ENCODE measurements around the gene SYT15.

Gene SYT15

DNA sequence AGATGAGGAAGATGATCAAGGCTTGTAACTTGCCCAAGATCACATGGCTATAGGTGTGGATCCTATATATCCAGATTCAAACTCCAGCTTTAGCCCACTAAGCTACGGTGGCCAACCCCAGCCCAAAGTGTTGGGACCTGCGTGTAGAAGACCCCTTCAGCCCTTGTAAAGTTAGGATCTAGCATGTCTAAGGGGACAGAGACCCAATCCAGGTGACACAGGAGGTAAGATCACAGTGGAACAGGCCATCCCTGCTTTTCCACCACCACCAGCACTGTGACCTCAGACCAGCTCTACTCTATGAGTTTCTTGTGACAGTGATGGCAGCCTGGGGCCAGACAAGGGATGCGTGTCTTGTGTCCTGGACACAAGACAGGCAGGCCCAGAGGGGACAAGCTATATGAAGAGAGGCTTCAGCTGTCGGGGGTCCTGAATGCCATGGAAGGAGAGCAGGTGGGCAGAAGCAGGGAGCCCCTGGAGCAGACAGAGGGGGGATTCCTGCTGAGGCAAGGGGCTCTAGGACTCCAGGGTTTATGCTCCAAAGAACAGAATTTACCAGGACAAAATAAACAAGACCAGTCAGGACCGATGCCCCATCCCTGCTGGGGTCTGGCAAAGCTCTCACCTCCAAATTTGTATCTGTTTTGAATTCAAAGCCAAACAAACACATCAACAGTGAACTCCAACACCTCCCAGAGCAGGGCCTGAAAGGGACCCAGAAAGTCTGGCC, 32.9 kb upstream of the SYT15 start:
- DNase-seq, result no peak

GRCh38 chr10:46546591-46547540, 32.1 kb upstream of the SYT15 start:
- DNase-seq, result no peak

DNA sequence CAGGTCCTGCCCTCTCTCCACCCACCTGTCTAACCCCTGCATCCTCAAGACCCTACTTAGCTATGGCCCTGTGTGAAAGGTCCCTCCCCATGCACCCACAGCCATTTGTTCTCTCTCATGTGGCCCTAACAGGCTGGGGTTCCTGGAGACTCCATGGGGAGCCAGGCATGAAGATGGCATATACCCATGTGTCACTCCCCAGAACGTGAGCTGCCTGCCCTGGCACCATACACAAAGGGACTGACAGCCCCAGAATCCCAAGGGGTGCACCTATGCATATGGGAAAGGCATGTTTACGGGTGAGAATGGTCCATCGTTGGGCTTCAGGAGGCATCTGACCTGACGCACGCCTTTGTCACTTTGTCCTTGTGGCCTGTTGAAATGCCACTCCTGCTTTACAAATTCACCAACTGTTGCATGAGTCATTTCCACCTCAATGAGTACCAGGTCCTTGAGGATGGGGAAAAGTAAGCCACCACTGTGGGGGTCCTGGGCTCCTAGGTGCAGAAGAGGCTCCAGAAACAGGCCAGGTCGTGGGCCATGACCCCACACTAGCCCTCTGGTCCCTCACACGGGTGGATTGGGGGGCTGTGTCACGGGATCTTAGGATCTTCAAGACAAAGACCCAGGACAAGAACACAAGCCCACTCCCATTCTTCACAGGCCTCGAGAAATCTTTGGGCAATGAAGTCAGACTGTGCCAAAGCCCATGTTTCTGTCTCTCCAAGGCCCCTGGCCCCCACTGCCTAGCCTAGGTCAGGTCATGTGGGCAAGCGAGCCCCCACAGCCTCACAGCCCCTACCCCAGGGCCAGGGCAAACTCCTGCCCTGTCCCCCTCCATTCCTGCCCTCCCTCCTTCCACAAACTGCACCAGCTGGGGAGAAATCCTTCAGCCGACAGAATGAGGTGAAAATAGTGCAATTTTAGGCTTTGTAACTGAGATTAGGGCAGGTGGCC, 31.1 kb upstream of the SYT15 start:
- DNase-seq, result no peak

DNA sequence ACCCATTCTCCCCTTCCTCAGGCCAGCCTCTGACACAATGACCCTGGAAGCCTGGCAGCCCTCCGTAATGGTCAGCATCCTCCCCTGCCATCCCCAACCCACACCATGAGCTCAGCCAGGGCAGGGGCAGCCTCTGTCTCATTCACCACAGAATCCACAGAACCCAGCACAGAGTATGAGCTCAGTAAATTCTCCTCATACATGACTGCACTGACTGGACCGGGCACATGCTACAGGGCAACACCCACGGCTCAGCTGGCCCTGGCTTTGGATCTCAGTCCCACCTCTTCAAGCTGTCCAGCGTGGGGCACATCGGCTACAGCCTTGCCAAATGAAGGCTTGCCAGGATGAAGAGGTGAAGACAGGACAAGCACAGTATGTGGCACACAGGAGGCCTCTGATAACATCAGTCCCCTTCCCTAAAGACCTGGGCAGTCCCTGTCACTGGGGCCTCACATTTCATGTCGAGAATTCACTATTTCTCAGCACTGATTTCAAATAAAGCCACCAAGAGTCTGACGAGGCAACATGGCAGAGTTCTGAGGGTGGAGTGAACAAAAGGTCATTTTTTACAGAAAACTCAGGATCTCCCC, 30.3 kb upstream of the SYT15 start:
- no peak for DNase-seq

DNA sequence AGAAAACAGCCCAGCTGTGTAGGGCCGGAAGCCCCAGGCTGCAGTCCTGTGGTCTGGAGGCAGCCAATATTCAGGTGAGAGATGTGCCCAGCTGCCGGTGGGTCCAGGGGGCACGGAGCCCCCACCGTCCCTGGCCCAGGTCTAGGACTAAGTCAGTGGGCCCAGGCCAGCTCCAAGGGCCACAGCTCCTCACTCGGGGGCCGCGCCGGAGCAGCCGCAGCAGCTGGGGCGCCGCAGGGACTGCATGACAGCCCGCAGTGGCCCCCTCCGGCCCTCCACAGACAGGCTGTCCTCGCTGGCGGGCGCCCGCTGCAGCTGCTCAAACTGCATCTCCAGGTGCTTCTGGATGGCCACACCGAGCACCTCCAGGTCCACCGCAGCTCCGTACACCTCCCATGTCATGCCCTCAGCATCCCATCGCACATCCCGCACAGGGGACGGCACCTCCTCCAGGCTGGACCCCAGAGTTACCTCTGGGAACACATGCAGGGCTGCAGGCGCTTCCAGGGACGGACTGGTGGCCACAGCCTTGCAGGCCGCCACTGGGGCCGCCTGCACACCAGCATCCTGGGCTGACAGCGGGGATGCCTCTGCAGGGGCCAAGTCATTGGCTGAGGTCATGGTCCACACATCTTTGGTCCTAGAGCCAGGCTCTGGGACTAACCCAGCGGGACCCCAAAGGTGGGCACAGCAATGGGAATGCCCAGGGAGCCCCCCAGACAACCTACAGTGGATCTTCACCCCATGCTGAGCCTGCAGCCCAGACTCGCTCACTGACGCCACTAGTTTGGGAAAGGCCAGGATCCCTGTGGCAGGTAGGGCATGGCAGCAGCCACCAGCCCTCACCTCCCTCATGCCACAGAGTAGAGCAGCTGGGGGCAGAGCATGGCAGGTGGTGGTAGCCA, 29.5 kb upstream of the SYT15 start:
- no peak for DNase-seq

DNA sequence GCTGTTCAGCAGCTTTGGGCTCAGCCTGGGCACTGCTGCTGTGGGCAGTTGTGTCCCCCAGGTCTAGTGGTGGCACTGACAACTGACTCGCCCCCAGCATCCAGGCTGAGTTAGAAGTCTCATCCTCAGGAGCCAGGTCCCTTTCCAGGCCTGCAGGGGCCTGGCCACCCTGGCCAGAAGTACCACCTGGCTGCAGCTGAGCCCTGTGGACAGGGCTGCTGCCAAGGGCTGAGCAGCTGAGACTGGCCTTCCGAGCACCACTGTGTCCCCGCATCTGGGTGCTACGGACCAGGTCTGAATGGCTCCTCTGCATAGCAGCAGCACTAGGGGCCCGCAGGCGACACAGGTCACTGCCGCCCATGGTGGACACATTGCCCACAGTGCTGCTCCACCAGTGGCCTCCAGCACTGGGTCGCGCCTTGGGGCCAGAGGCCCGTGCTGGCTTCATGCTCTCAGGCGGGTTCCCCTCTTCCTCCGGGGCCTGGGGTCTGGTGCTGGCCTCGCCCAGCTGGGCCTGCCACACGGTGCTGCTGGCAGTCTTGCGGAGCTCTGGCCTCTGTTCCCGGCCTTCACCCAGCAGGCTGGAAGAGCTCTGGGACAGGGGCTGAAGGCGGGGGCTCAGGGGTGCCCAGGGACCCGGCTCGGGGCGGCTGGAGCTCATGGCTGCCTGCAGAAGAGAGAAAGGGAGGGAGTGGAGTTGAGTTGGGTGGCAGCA, 28.7 kb upstream of the SYT15 start:
- DNase-seq, result no peak

DNA sequence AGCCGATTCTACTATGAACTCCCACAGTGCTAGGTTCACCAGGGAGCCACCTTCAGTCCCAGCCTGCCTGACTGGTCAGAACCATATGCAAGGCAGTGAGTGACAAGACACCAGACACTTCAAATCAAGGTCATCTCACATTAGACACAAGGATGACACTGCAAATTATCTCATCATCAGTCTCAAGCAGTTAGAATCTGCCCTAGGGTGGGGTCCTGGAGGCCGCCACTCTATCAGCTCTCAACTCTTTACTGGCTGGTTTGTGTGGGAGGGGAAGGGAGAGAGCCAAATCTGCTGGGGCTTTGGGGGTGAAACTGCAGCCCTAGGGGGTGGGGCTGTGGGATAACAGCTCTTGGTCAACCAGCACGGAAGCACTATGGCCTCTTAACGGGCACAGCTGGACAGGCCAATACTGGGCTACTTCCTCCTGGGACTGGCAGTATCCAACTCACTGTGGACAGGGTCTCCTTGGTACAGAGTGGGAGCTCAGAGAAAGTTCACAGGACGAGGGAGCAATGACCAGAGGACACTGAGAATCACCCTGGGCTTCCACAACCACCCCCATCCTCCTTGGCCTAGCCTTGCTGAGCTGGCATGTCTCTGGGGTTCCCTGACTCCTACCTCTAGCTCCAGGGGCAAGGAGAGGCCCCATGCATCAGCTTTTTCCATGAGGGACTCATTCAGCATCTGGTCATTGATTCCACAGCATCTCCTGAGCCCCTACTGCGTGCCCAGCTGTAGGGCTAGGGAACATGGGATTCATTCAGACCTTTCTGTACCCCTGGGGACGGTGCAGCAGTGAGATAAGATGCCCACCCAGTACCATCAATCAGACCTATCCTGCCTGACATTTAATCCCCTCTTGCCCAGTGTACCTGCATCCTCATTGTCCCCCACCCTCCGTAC, 27.9 kb upstream of the SYT15 start:
- no peak for DNase-seq

GRCh38 chr10:46551701-46552525, 27.0 kb upstream of the SYT15 start:
- no peak for DNase-seq

DNA sequence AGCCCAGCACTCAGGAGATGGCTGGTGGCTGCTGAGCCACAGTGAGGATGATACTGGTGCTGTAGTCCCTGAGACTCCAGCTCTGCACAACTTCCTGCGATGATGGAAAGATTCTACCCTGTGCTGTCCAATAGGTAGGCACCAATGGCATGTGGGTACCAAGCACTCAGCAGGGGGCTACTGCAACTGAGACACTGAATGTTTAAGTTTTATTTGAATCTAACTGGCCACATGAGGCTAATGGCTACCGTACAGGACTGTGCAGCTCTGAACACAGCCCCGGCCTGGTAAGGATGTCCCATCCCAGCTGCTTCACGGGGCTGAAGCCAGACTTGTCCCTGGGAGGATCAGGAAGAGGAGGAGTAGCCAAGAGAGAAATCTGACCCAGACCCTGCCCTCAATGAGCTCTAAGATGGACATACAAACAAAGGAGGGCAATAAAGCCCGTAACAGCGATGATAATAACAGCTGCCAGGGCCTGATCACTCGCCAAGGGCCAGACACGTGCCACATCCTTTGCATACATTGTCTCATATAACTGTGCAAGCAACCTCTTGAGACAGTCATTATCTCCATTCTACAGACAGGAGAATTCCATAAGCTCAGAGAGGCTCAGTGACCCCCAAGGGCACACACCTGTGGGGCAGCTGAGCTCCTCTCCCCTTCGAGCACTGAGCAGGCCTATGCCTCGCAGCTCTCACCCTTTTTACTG, 26.2 kb upstream of the SYT15 start:
- DNase-seq, result no peak

- no peak for DNase-seq
Observed at GRCh38 chr10:46553238-46554049, 25.5 kb upstream of the SYT15 start.

- DNase-seq, result no peak
Observed at GRCh38 chr10:46554166-46554781, 24.7 kb upstream of the SYT15 start.

DNA sequence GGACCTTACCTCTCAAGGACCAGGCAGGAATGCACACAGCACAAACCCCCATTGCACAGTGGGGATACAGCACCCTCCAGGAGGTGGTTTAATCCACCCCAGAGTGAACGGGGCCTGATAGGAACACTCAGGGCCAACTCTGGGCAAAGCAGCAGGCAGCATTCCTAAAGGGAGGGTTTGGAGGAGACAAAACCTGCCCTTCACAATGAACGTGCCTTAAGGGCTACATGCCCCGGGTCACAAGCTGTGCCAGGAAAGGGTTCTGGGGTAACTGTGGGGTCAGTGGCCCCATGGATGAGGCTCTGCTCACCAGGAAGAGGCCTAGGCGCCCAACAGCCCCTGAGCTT, 23.6 kb upstream of the SYT15 start:
- DNase-seq, result no peak

GRCh38 chr10:46555713-46556514, 23.0 kb upstream of the SYT15 start:
- DNase-seq, result no peak

- DNase-seq, result no peak
Observed at GRCh38 chr10:46556515-46557318, 22.2 kb upstream of the SYT15 start, which contains the start of gene GPRIN2. Gene GPRIN2 (minus strand): TSS chr10:46556658. CDS start chr10:46550736, 5,922 bp downstream.

Data from NK-92 treated with Interleukin-12 subunit alpha and Interleukin-12 subunit beta, amount 100 ng/mL, for 24 hours (cell line).